GM12873 (cell line): ENCODE data around the gene TAX1BP1.

Source experiments
- CTCF ChIP-seq: IDR thresholded peaks from 2 replicates; pipeline ENCODE4 v1.5.1; 2012; ENCODE audit warnings: low read depth, mild to moderate bottlenecking, moderate library complexity, low read length, control low read depth; ENCODE audit not compliant: insufficient read depth; ENCODE audit errors: missing control alignments

The TAX1BP1 gene

GRCh38 chr7:27863880-27864279 lies 123.9 kb downstream of the TAX1BP1 start:
- no peak for TF ChIP-seq CTCF

- no peak for TF ChIP-seq CTCF
Observed at GRCh38 chr7:27866256-27866655, 126.3 kb downstream of the TAX1BP1 start.

GRCh38 chr7:27866828-27867672 lies 127.1 kb downstream of the TAX1BP1 start:
- TF ChIP-seq CTCF = no peak

GRCh38 chr7:27868131-27868550 lies 128.2 kb downstream of the TAX1BP1 start:
- TF ChIP-seq CTCF = no peak

- no peak for TF ChIP-seq CTCF
Observed at GRCh38 chr7:27869056-27869455, 129.1 kb downstream of the TAX1BP1 start.

GRCh38 chr7:27870595-27870994 lies 130.6 kb downstream of the TAX1BP1 start:
- TF ChIP-seq CTCF = no peak

GRCh38 chr7:27871086-27871485 lies 131.1 kb downstream of the TAX1BP1 start:
- TF ChIP-seq CTCF = no peak
